RWPE2 (cell line): ENCODE measurements around the gene RAPGEF3.

Source experiments
- ATAC-seq: fragments of 200-7000 bp; cut with Tn5 transposase; 3 replicates; pipeline ENCODE4 v1.9.1; 2021; ENCODE audit warnings: low read depth
- DNase-seq: peaks from one replicate; pipeline ENCODE4 v3.0.0-alpha.2; 2020; ENCODE audit warnings: low spot score
- H3K27ac ChIP-seq: fragments of 450-650 bp; 2 replicates; pipeline ENCODE4 v1.5.1; 2017; ENCODE audit warnings: mild to moderate bottlenecking; ENCODE audit not compliant: poor library complexity, severe bottlenecking
- H3K27me3 ChIP-seq: fragments of 250-450 bp; sonication (Bioruptor Pico); 2 replicates; pipeline ENCODE4 v1.5.1; 2021; ENCODE audit warnings: mild to moderate bottlenecking, moderate library complexity; ENCODE audit not compliant: insufficient read depth, poor library complexity, severe bottlenecking
- H3K36me3 ChIP-seq: fragments of 250-450 bp; sonication (Bioruptor Pico); 2 replicates; pipeline ENCODE4 v1.5.1; 2020; ENCODE audit warnings: low read depth, mild to moderate bottlenecking, moderate library complexity
- H3K4me1 ChIP-seq: fragments of 250-450 bp; sonication (Bioruptor Pico); 2 replicates; pipeline ENCODE4 v1.5.1; 2021; ENCODE audit warnings: mild to moderate bottlenecking, moderate library complexity; ENCODE audit not compliant: insufficient read depth, poor library complexity, severe bottlenecking
- H3K4me3 ChIP-seq: fragments of 250-450 bp; sonication (Bioruptor Pico); 2 replicates; pipeline ENCODE4 v1.5.1; 2021; ENCODE audit warnings: mild to moderate bottlenecking, moderate library complexity; ENCODE audit not compliant: severe bottlenecking
- H3K9me3 ChIP-seq: fragments of 250-450 bp; sonication (Bioruptor Pico); 2 replicates; pipeline ENCODE4 v1.5.1; 2021; ENCODE audit warnings: mild to moderate bottlenecking, moderate library complexity; ENCODE audit not compliant: severe bottlenecking
- TF ChIP-seq, protein P1 (sequence below): fragments of 450-650 bp; IDR thresholded peaks from one replicate; pipeline ENCODE4 v1.5.1; 2017; ENCODE audit warnings: mild to moderate bottlenecking, moderate library complexity; ENCODE audit not compliant: poor library complexity, severe bottlenecking

The RAPGEF3 gene

DNA sequence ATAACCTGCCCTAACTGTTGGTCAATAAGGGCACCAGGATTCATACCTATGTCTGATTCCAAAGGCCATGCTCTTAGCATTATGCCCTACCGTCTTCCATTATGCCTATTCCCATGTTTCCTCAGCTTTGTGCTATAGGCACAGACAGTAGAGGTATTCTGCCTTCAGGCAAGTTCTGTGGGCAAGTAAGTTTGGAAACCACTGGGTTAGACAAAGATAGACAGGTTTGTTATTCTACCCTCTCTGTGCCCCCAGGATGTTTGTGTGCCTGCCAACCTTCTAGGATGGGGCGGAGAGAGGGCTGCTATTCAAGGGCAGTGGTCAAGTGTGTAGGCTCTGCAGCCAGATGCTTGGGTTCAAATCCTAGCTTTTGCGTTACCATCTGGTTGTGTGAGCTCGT, 4.6 kb downstream of the RAPGEF3 start:
- Histone ChIP-seq H3K9me3 (no peaks in the 10 kb centered on the region), H3K27ac (peak overlapping the region; percentile 98), H3K27me3 (no peaks in the 10 kb centered on the region), H3K4me3 (no peak overlapping the region), H3K36me3 (peaks cover 14% of the 10 kb centered on the region), H3K4me1 (peaks cover 53% of the 10 kb centered on the region)
- DNase-seq (no peak), ATAC-seq (peak; percentile 28)
- TF ChIP-seq, protein P1, sequence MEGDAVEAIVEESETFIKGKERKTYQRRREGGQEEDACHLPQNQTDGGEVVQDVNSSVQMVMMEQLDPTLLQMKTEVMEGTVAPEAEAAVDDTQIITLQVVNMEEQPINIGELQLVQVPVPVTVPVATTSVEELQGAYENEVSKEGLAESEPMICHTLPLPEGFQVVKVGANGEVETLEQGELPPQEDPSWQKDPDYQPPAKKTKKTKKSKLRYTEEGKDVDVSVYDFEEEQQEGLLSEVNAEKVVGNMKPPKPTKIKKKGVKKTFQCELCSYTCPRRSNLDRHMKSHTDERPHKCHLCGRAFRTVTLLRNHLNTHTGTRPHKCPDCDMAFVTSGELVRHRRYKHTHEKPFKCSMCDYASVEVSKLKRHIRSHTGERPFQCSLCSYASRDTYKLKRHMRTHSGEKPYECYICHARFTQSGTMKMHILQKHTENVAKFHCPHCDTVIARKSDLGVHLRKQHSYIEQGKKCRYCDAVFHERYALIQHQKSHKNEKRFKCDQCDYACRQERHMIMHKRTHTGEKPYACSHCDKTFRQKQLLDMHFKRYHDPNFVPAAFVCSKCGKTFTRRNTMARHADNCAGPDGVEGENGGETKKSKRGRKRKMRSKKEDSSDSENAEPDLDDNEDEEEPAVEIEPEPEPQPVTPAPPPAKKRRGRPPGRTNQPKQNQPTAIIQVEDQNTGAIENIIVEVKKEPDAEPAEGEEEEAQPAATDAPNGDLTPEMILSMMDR, result no peak

DNA sequence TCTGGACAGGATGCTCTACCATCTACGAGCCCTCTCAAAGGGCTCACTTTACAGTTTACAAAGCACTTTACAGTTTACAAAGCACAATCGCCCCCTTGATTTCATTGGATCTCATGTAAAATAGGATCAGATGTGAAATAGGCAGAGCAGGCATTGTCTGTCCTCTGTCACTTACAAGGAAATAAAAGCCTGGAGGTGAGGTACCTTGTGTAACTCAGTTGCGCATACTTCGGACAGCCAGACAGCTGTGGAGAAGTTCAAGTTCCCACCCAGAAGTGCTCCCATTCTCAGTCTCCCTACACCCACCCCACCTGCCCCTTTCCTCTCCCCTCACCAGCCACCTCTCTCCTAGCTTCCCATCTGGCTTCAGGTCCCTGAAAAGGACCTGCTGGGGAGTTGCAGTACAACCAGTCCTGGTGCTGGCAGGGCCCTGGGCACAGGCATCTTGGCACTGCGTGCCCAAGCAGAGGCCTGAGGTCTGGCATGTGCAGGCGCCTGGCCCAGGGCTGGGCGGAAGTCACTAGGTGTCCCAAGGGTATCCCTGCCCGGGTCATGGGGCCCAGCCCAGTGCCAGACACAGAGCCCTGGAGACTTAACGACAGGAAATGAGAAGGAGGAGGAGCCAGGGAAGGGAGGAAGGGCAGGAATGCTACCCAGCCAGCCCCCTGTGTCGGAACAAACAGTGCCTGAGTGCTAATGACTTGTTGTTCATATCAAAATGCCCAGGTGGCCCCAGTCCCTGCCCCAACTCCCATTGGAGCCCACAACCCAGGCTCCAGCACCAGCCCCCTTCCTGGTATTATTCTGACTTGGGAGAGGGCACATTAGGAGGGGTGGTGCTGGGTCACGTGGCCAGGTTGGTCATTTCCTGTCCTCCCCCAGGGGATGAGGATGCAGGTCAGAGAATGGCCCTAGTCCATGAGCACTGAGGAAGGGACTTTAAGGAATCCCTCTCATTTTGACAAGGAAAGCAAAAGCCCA, 5.4 kb downstream of the RAPGEF3 start:
- H3K27ac ChIP-seq, result peak overlapping the region; percentile 98
- ATAC-seq (peak; percentile 39), DNase-seq (no peak)

DNA sequence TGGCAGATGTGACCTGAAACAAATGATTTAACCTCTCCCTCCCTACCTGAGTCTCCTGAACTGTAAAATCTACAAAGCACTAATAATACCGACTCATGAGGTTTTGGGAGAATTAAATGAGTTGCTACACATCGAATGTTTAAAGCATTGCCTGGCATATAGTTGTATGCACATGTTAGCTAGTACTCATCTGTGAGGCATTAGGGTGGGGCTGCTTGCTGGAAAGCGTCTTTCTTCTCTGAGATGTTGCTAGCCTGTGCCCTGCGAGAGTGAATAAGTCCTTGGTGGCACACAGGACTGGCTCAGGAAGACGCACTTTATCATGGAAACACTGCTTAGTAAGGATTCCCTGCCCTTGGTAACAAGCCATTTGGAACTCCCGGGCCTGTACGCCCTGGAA, 6.1 kb downstream of the RAPGEF3 start:
- Histone ChIP-seq H3K9me3 (no peaks in the 10 kb centered on the region), H3K36me3 (peaks cover 21% of the 10 kb centered on the region), H3K27ac (peak overlapping the region; percentile 98), H3K4me3 (no peak overlapping the region), H3K4me1 (peaks cover 53% of the 10 kb centered on the region), H3K27me3 (no peaks in the 10 kb centered on the region)
- TF ChIP-seq, protein P1, result no peak
- DNase-seq, result no peak
- ATAC-seq, result peak; percentile 82

More for the DNA sequence above, 5.4 kb downstream of the RAPGEF3 start:
- H3K4me3 ChIP-seq, result no peak overlapping the region
- H3K4me1 ChIP-seq, result peaks cover 53% of the 10 kb centered on the region
- no peaks in the 10 kb centered on the region for H3K27me3 ChIP-seq
- H3K36me3 ChIP-seq, result peaks cover 17% of the 10 kb centered on the region
- TF ChIP-seq, protein P1, result no peak
- H3K9me3 ChIP-seq, result no peaks in the 10 kb centered on the region

DNA sequence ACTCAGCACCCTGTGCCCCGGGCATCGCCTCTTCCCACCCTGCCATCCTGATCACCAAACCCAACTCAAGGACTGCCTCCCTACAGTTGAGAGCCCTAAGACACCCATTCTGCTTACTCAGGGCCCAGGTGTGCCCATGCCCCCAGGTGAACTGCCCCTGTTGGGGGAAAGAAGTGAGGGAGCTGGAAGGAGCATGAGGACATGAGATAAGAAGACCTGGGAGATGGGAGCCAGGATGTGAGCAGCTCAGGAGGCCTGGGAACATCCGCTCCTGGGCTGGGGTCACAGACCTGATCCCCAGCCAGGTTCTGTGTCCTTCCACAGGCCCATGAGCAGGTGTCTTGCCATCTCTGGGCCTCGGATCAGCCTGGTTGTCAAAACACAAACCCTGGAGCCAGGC, 6.6 kb downstream of the RAPGEF3 start:
- Histone ChIP-seq H3K4me1 (peaks cover 51% of the 10 kb centered on the region), H3K27ac (peak overlapping the region; percentile 98), H3K36me3 (peaks cover 21% of the 10 kb centered on the region), H3K9me3 (no peaks in the 10 kb centered on the region), H3K27me3 (no peaks in the 10 kb centered on the region), H3K4me3 (no peak overlapping the region)
- ATAC-seq (no peak), DNase-seq (no peak)
- TF ChIP-seq, protein P1, result no peak

DNA sequence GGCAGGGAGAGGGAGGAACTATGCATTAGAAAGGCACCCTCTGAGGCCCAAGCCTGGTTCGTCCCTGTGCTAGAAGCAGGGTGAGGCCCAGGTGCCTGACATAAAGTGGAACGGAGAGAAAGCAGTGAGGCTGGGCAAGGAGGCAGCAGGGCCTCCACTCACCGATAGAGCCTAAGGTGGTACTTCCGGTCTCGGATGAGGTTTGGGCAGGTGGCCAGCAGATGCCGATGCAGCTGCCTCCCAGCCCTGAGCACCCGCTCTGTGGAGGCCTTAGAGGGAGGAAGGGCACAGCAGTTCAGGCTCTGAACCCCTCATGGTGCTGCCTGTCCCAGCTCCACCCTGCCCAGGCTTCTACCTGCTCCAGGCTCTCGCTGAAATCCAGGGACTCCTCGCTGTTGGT, 7.1 kb downstream of the RAPGEF3 start:
- peaks cover 49% of the 10 kb centered on the region for H3K4me1 ChIP-seq
- TF ChIP-seq, protein P1, result no peak
- DNase-seq, result peak; percentile 58
- H3K36me3 ChIP-seq, result peaks cover 21% of the 10 kb centered on the region
- no peak overlapping the region for H3K4me3 ChIP-seq
- no peaks in the 10 kb centered on the region for H3K9me3 ChIP-seq
- H3K27ac ChIP-seq, result peak overlapping the region; percentile 98
- no peak for ATAC-seq
- no peaks in the 10 kb centered on the region for H3K27me3 ChIP-seq
